Thyroid gland (tissue), 4 donors: Measurements from ENCODE around the gene RNF217.

Experiments used
- POLR2A ChIP-seq, 2 donors: fragments of 450-650 bp; IDR thresholded peaks; one replicate each; pipeline ENCODE4 v1.6.1; 2017; ENCODE audit warnings: antibody characterized with exemption in 2 of 2, mild to moderate bottlenecking in 2 of 2, moderate library complexity in 1 of 2
- TF ChIP-seq, protein P1 (sequence below), 6 experiments: fragments of 200-600 bp in 3 of 6; fragments of 450-650 bp in 3 of 6; sonication (generic) in 3 of 6; IDR thresholded peaks; one replicate each; pipeline ENCODE4 v1.5.1; 2016 to 2019; ENCODE audit warnings: antibody characterized with exemption in 6 of 6, mild to moderate bottlenecking in 2 of 6, inconsistent platforms in 1 of 6, moderate library complexity in 1 of 6

DNA sequence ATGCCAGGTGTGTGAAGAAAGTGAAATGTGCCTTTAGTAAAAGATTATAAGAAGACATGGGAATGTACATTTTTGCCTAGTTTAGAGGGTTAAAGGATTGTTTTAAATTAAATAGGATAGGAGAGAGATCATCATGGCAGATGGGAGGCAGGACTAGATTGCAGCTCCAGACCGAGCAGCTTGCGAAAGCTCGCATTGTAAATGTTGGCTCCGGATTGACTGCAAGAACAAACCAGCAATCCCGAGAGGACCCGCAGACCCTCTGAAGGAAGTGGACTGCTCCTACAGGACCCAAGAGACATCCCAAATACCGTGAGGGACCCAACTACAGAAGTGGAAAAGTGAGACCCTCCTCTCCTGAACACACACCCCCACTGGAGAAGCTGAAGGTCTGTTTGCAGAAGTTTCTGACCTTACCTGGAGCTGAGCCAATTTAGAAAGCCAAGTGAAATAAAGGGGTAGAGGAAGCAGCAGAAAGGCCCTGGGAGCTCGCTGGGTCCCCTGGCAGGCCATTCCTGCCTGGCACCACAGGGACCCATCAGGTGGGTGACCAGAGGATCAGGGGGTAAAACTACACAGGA lies 161.3 kb downstream of the RNF217 start:
- no peak for TF ChIP-seq POLR2A (IDR thresholded peaks at IDR 0.05)
- TF ChIP-seq, protein P1, sequence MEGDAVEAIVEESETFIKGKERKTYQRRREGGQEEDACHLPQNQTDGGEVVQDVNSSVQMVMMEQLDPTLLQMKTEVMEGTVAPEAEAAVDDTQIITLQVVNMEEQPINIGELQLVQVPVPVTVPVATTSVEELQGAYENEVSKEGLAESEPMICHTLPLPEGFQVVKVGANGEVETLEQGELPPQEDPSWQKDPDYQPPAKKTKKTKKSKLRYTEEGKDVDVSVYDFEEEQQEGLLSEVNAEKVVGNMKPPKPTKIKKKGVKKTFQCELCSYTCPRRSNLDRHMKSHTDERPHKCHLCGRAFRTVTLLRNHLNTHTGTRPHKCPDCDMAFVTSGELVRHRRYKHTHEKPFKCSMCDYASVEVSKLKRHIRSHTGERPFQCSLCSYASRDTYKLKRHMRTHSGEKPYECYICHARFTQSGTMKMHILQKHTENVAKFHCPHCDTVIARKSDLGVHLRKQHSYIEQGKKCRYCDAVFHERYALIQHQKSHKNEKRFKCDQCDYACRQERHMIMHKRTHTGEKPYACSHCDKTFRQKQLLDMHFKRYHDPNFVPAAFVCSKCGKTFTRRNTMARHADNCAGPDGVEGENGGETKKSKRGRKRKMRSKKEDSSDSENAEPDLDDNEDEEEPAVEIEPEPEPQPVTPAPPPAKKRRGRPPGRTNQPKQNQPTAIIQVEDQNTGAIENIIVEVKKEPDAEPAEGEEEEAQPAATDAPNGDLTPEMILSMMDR (IDR thresholded peaks at IDR 0.05): no peak
